Adrenal gland (tissue), 12 donors: Measurements from ENCODE around the gene DAZAP1. TPM values are rescaled to one million over a fixed set of nuclear protein-coding genes. Genes with fewer than 3 reads are reported as not detected.
A peak's percentile ranks its signal among the peaks of the same experiment; 100 is the strongest.
"Not testable (repeated sequence)": the region's sequence is repeated elsewhere in the genome, so short reads cannot be mapped to it uniquely, and the experiment has no call there.

Experiments
- DNase-seq, 7 donors: peaks; one replicate each; pipeline ENCODE4 v3.0.0-alpha.2; 2019 to 2020
- H3K27ac ChIP-seq, 5 donors: fragments of 200-600 bp; sonication (generic) in 4 of 5; 1 replicate in 3 of 5; 2 replicates in 2 of 5; pipeline versions ENCODE4 v1.5.1 to v1.8.0; 2016 to 2020; ENCODE audit warnings: mild to moderate bottlenecking in 1 of 5
- H3K27me3 ChIP-seq: fragments of 200-600 bp; 2 replicates; pipeline ENCODE4 v1.8.0; 2021
- H3K36me3 ChIP-seq, 2 donors: fragments of 200-600 bp; replicated peaks in 1 of 2; 1 replicate in 1 of 2; 2 replicates in 1 of 2; pipeline versions ENCODE4 v1.5.1 to v1.8.0; 2018 to 2022
- H3K4me1 ChIP-seq, 2 donors: fragments of 200-600 bp; replicated peaks in 1 of 2; 1 replicate in 1 of 2; 2 replicates in 1 of 2; pipeline versions ENCODE4 v1.5.1 to v1.8.0; 2018 to 2021
- H3K4me3 ChIP-seq, 4 donors: fragments of 200-600 bp; sonication (generic) in 3 of 4; one replicate each; pipeline ENCODE4 v1.5.1; 2016 to 2018
- H3K9me3 ChIP-seq, 3 donors: fragments of 200-600 bp; sonication (generic) in 1 of 3; replicated peaks in 1 of 3; 1 replicate in 2 of 3; 2 replicates in 1 of 3; pipeline versions ENCODE4 v1.5.1 to v1.8.0; 2016 to 2021
- CTCF ChIP-seq, 6 experiments: fragments of 450-650 bp in 4 of 6; fragments of 200-600 bp in 2 of 6; sonication (generic) in 1 of 6; IDR thresholded peaks; 1 replicate in 5 of 6; 2 replicates in 1 of 6; pipeline versions ENCODE4 v1.5.1 to v1.8.0; 2016 to 2021; ENCODE audit warnings: antibody characterized with exemption in 6 of 6, mild to moderate bottlenecking in 2 of 6, moderate library complexity in 1 of 6
- POLR2A ChIP-seq, 2 donors: fragments of 450-650 bp; IDR thresholded peaks; one replicate each; pipeline ENCODE4 v1.6.1; 2017; ENCODE audit warnings: antibody characterized with exemption in 2 of 2, mild to moderate bottlenecking in 2 of 2, moderate library complexity in 1 of 2
- WGBS, 4 donors: extraction: QIAGEN DNeasy Blood & Tissue Kit in 2 of 4; methylation state at CpG; one replicate each; pipeline versions ENCODE4 v1.1.5 to v1.1.7; 2013 to 2017; 5-methylcytosine and 5-hydroxymethylcytosine counted together
- intact Hi-C, 2 donors: fragments of 100-400 bp; cut with DNase I; formaldehyde crosslinking; loops; one replicate each; pipeline versions ENCODE4 v1.14.1 to v1.15.0; 2022 to 2023
- polyA plus RNA-seq, 3 donors: library from polyadenylated mRNA; stranded (reverse); fragments of 200-250 nt in 2 of 3; fragments of 350-450 nt in 1 of 3; fragmentation: Illumina TruSeq in 1 of 3; extraction: RNeasy Lipid Tissue Mini Kit (QIAGEN cat#74804) in 1 of 3; gene quantifications; one replicate each; pipeline ENCODE4 v1.2.3, GENCODE V29; 2013 to 2014
- total RNA-seq, 9 donors: library from RNA; depleted of rRNA in 4 of 9; stranded (reverse); fragments of >200 nt in 4 of 9; fragments of 120-200 nt in 1 of 9; fragmentation: NEBNext Ultra II Directional in 1 of 9; extraction: Animal tissue kit (Norgen Biotek cat#: 25700) in 1 of 9; gene quantifications; one replicate each; pipeline versions ENCODE4 v1.1.0 to v1.2.4, GENCODE V29; 2013 to 2023
- donor health status: healthy with polysubstance abuse.
- donor health status: Bipolar disorder and iron deficiency.
- donor health status: DM: yes; HTN: yes; CAD: no.
- donor health status: DM: no; HTN: no; CAD: no.
- donor health status: DM: no; HTN: no; CAD: no.
- donor health status: DM: yes; HTN: yes; CAD: no.

Gene DAZAP1
- total and polyA plus RNA-seq, 12 donors: 11.5 to 117 (median 53.1) TPM

- DNase-seq: no peak
- no peaks in the 10 kb centered on the region for H3K9me3 ChIP-seq
- peak overlapping the region in 3 of 5 donors; percentile 83 to 94 (median 94) for H3K27ac ChIP-seq
- TF ChIP-seq CTCF (IDR thresholded peaks at IDR 0.05): no peak
- no peak for TF ChIP-seq POLR2A (IDR thresholded peaks at IDR 0.05)
- no peaks in the 10 kb centered on the region for H3K27me3 ChIP-seq
- peaks cover 9 to 19% of the 10 kb centered on the region in 2 donors for H3K4me1 ChIP-seq
- 0 to 2% (median 1%) methylated on average over 16 to 26 of the region's 26 CpGs for WGBS, 4 donors
- peak overlapping the region in 3 of 4 donors; percentile 5 to 86 (median 81) for H3K4me3 ChIP-seq
- intact Hi-C loops: loop anchor here in 1 of 2 donors (10.0 kb wide), 1 partner anchor 164 kb away; the partner anchor contains the start of gene FAM174C
- peaks cover 0 to 51% of the 10 kb centered on the region in 2 donors for H3K36me3 ChIP-seq
Measured at GRCh38 chr19:1438933-1439354, 31.6 kb downstream of the DAZAP1 start.

- H3K27ac ChIP-seq, DNase-seq, H3K9me3 ChIP-seq, H3K27me3 ChIP-seq: not testable (repeated sequence)
- peak overlapping the region in 2 of 4 donors; percentile 81 to 86 for H3K4me3 ChIP-seq
- intact Hi-C loops: loop anchor here (10.0 kb wide), 2 partner anchors 125 to 165 kb away; partner anchors contain the start of gene FAM174C (in 1 of the 2)
- H3K4me1 ChIP-seq: peaks cover 9 to 22% of the 10 kb centered on the region in 2 donors
- H3K36me3 ChIP-seq: peaks cover 0 to 43% of the 10 kb centered on the region in 2 donors
- 69 to 76% (median 75%) methylated on average over 21 to 57 of the region's 57 CpGs for WGBS, 4 donors
Measured at GRCh38 chr19:1439525-1440417, 32.4 kb downstream of the DAZAP1 start.

- intact Hi-C loops: loop anchor here in 1 of 2 donors (10.0 kb wide), 1 partner anchor 126 kb away; no protein-coding TSS in a partner anchor
- Histone ChIP-seq H3K36me3 (peaks cover 0 to 38% of the 10 kb centered on the region in 2 donors), H3K4me1 (peaks cover 9 to 28% of the 10 kb centered on the region in 2 donors), H3K4me3 (no peak overlapping the region), H3K9me3 (no peaks in the 10 kb centered on the region), H3K27ac (no peak overlapping the region), H3K27me3 (peaks cover 2% of the 10 kb centered on the region)
- no peak for DNase-seq
- TF ChIP-seq CTCF (IDR thresholded peaks at IDR 0.05) (no peak), POLR2A (IDR thresholded peaks at IDR 0.05) (no peak)
- WGBS, 4 donors: 83 to 89% (median 87%) methylated on average over 4 to 15 of the region's 15 CpGs
Measured at GRCh38 chr19:1440418-1440801, 33.0 kb downstream of the DAZAP1 start.

- no peak for DNase-seq
- no peak overlapping the region for H3K4me3 ChIP-seq
- 82 to 96% (median 91%) methylated on average over 4 to 9 of the region's 9 CpGs for WGBS, 4 donors
- H3K4me1 ChIP-seq: peaks cover 10 to 34% of the 10 kb centered on the region in 2 donors
- peaks cover 8% of the 10 kb centered on the region for H3K27me3 ChIP-seq
- TF ChIP-seq POLR2A (IDR thresholded peaks at IDR 0.05) (no peak), CTCF (IDR thresholded peaks at IDR 0.05) (no peak)
- H3K36me3 ChIP-seq: peaks cover 0 to 34% of the 10 kb centered on the region in 2 donors
- intact Hi-C loops: loop anchor here in 1 of 2 donors (10.0 kb wide), 1 partner anchor 126 kb away; no protein-coding TSS in a partner anchor
- H3K27ac ChIP-seq: no peak overlapping the region
- no peaks in the 10 kb centered on the region for H3K9me3 ChIP-seq
Measured at GRCh38 chr19:1441022-1441426, 33.6 kb downstream of the DAZAP1 start.
